MCF 10A (cell line): ENCODE results near the gene ENHO. TPM values are rescaled to one million over a fixed set of nuclear protein-coding genes. Genes with fewer than 3 reads are reported as not detected.

Experiments
- BruUV-seq: library from RNA; stranded (reverse); fragments of 400-500 nt; replicated peaks from 2 replicates; lab custom pipeline; 2021; lab: Mats Ljungman, UMichigan
- CTCF ChIA-PET: fragments of 300-600 bp; sonication (Branson Sonifier 250); formaldehyde crosslinking; extraction: SDS; loops from one replicate; lab custom pipeline; 2021; ENCODE audit warnings: antibody characterized with exemption, inconsistent platforms; lab: Yijun Ruan, JAX
- POLR2A ChIA-PET: fragments of 300-600, 350-650 bp; sonication (Branson Sonifier 250); formaldehyde crosslinking; extraction: SDS; loops from one replicate; lab custom pipeline; 2020; ENCODE audit warnings: antibody characterized with exemption, inconsistent platforms; lab: Yijun Ruan, JAX
- DNase-seq: peaks from one replicate; pipeline ENCODE4 v3.0.0-alpha.2; 2018; ENCODE audit not compliant: unreplicated experiment
- H3K27ac Mint-ChIP-seq: one replicate; pipeline ENCODE4 v1.8.0; 2022; ENCODE audit warnings: mild to moderate bottlenecking, low read depth, mixed read lengths; ENCODE audit not compliant: unreplicated experiment
- H3K27me3 Mint-ChIP-seq: one replicate; pipeline ENCODE4 v1.8.0; 2022; ENCODE audit warnings: mixed read lengths; ENCODE audit not compliant: insufficient read depth, unreplicated experiment
- H3K36me3 Mint-ChIP-seq: one replicate; pipeline ENCODE4 v1.8.0; 2022; ENCODE audit warnings: mild to moderate bottlenecking, moderate library complexity, mixed read lengths; ENCODE audit not compliant: insufficient read depth, unreplicated experiment
- H3K4me1 Mint-ChIP-seq: one replicate; pipeline ENCODE4 v1.8.0; 2022; ENCODE audit warnings: mixed read lengths; ENCODE audit not compliant: insufficient read depth, unreplicated experiment
- H3K4me3 Mint-ChIP-seq: one replicate; pipeline ENCODE4 v1.8.0; 2022; ENCODE audit warnings: mild to moderate bottlenecking, moderate library complexity, mixed read lengths; ENCODE audit not compliant: unreplicated experiment
- H3K9me3 Mint-ChIP-seq: one replicate; pipeline ENCODE4 v1.8.0; 2022; ENCODE audit warnings: mixed read lengths; ENCODE audit not compliant: unreplicated experiment
- CTCF ChIP-seq: fragments of 200-600 bp; IDR thresholded peaks from one replicate; pipeline ENCODE4 v1.8.0; 2022; ENCODE audit warnings: antibody characterized with exemption, mild to moderate bottlenecking; ENCODE audit not compliant: unreplicated experiment
- intact Hi-C: fragments of 100-400 bp; cut with micrococcal nuclease; formaldehyde crosslinking; loops from 2 replicates; pipeline ENCODE4 v1.14.1; 2022
- total RNA-seq: library from RNA; stranded (reverse); gene quantifications from 2 replicates; pipeline ENCODE4 v1.2.3, GENCODE V29; 2022

The ENHO gene
- total RNA-seq, 1 experiment from 2014 or later: not detected

- BruUV-seq: no TSS peak
- DNase-seq: no peak
- Mint-ChIP-seq H3K27me3 (peaks cover 11% of the 10 kb centered on the region), H3K4me3 (no peak overlapping the region), H3K36me3 (no peaks in the 10 kb centered on the region), H3K4me1 (peaks cover 7% of the 10 kb centered on the region), H3K27ac (no peak overlapping the region), H3K9me3 (no peaks in the 10 kb centered on the region)
- intact Hi-C loops: no loop called here
- TF ChIP-seq CTCF: no peak
- ChIA-PET POLR2A (no interaction called here), CTCF (interaction anchor here (0.6 to 6.6 kb wide), 13 partner anchors 17 to 171 kb away, joined by 3 to 88 read pairs (median 9); partner anchors contain the start of gene ENHO)
Measured at GRCh38 chr9:34502471-34502870, 20.3 kb downstream of the ENHO start.

GRCh38 chr9:34501889-34502425, 20.8 kb downstream of the ENHO start:
- Mint-ChIP-seq H3K9me3 (no peaks in the 10 kb centered on the region), H3K4me1 (peaks cover 7% of the 10 kb centered on the region), H3K27me3 (peaks cover 11% of the 10 kb centered on the region), H3K36me3 (no peaks in the 10 kb centered on the region), H3K4me3 (no peak overlapping the region), H3K27ac (no peak overlapping the region)
- POLR2A ChIA-PET: interaction anchor here (0.7 to 1.3 kb wide), 2 partner anchors 9 to 242 kb away, joined by 3 read pairs; no protein-coding TSS in a partner anchor
- no TSS peak for BruUV-seq
- intact Hi-C loops: loop anchor here (2.0 kb wide), 1 partner anchor 89 kb away; no protein-coding TSS in a partner anchor
- no peak for TF ChIP-seq CTCF
- DNase-seq: no peak
- CTCF ChIA-PET: interaction anchor here (0.6 to 6.6 kb wide), 23 partner anchors 9 to 171 kb away, joined by 3 to 88 read pairs (median 6); partner anchors contain the start of gene ENHO

DNA sequence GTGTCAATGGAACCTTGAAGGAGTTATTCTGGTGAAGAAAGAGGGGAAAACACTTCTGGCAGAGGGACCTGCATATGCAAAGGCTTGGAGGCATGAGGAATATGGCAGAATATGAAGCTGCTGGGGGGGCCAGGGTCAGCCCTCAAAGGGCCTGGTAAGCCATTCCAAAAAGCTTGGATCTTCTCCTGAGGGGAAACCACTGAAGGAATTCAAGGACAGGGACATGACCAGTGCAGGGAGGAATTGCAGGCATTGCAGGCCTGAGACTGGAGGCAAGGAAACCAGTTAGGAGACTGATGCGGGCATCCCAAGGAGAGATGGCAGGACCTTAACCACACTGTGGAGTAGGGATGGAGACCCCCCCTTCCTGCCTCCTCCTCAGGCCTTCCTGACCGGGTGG, 21.4 kb downstream of the ENHO start:
- DNase-seq: no peak
- peaks cover 7% of the 10 kb centered on the region for H3K4me1 Mint-ChIP-seq
- H3K27ac Mint-ChIP-seq: no peak overlapping the region
- TF ChIP-seq CTCF: no peak
- ChIA-PET CTCF (interaction anchor here (0.6 to 6.6 kb wide), 35 partner anchors 9 to 170 kb away, joined by 3 to 88 read pairs (median 5); no protein-coding TSS in a partner anchor), POLR2A (interaction anchor here (0.7 to 1.7 kb wide), 3 partner anchors 10 to 243 kb away, joined by 3 to 5 read pairs (median 3); no protein-coding TSS in a partner anchor)
- no peaks in the 10 kb centered on the region for H3K36me3 Mint-ChIP-seq
- peaks cover 11% of the 10 kb centered on the region for H3K27me3 Mint-ChIP-seq
- H3K4me3 Mint-ChIP-seq: no peak overlapping the region
- intact Hi-C loops: loop anchor here (2.0 kb wide), 1 partner anchor 89 kb away; no protein-coding TSS in a partner anchor
- BruUV-seq: no TSS peak
- H3K9me3 Mint-ChIP-seq: no peaks in the 10 kb centered on the region

GRCh38 chr9:34500623-34501267, 22.0 kb downstream of the ENHO start:
- ChIA-PET POLR2A (interaction anchor here (1.0 to 1.7 kb wide), 3 partner anchors 10 to 97 kb away, joined by 3 to 5 read pairs (median 3); no protein-coding TSS in a partner anchor), CTCF (interaction anchor here (0.6 to 6.6 kb wide), 53 partner anchors 9 to 1244 kb away, joined by 3 to 88 read pairs (median 4); no protein-coding TSS in a partner anchor)
- H3K36me3 Mint-ChIP-seq: no peaks in the 10 kb centered on the region
- no peaks in the 10 kb centered on the region for H3K9me3 Mint-ChIP-seq
- TF ChIP-seq CTCF: peak; percentile 94
- no peak overlapping the region for H3K4me3 Mint-ChIP-seq
- H3K27me3 Mint-ChIP-seq: peaks cover 6% of the 10 kb centered on the region
- peaks cover 7% of the 10 kb centered on the region for H3K4me1 Mint-ChIP-seq
- BruUV-seq: no TSS peak
- intact Hi-C loops: loop anchor here (1.0 to 2.0 kb wide), 4 partner anchors 63 to 168 kb away; no protein-coding TSS in a partner anchor
- no peak overlapping the region for H3K27ac Mint-ChIP-seq
- DNase-seq: peak; percentile 64
